Tongue (tissue), 2 donors: ENCODE results near the gene DIP2C. TPM values are rescaled to one million over a fixed set of nuclear protein-coding genes. Genes with fewer than 3 reads are reported as not detected.
"Not testable (repeated sequence)": the region's sequence is repeated elsewhere in the genome, so short reads cannot be mapped to it uniquely, and the experiment has no call there.

ENCODE experiments used
- DNase-seq: peaks from one replicate; pipeline ENCODE4 v3.0.0-alpha.2; 2015
- total RNA-seq: library from RNA; depleted of rRNA; stranded (reverse); fragments of >200 nt; gene quantifications from one replicate; pipeline ENCODE4 v1.2.3, GENCODE V29; 2014

Gene DIP2C
- total RNA-seq, 1 donor from 2014 or later: 39.0 TPM

DNA sequence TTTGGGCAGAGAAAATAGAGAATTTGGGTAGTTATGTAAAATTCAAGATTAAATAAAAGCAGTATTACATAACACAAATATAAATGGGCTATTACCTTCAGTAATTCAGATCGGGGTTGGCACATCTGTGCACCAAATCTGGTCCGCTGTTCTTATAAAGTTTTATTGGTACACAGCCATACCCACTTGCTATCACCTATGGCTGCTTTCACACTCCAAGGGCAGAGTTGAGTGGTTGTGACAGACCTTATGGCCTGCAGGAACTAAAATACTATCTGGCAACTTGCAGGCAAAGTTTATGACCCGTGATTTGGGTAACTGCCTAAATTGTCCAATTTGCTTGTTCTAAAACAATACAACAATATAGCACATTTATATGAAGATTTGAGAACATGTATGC lies 249.3 kb downstream of the DIP2C start:
- DNase-seq: no peak

DNA sequence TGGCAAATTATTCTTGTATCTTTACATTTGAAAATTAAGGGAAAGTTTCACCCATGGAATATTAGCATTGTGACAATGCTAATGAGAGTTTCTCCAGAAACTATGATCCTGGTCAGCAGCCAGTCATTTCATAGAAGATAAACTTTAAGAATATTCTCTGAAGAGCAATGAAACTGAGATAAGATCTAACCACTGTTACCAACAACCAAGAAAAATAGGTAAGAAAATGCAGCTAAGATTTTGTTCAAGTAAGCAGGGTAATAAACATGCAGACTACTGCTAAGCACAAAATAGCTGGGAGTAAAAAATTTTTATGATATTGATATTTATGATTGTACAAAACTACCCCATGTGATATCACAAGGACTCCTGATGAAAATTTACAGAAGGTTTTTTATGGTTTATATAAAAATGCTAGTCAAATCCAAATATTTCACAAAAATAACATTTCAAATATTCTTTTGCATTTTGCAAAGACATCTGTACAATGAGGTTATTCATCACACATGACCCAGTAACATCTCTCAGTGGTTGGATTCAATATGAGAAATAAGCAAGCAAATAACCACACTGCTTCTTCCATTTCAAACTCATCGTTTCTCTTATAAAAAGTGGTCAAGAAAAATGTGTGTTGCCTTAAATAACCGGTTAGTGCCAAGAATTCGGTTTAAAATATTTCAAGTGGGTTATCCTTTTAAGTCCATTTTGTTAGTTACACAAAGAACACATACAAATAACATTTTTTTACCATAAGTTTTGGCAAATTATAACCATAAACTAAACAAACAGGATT lies 251.6 kb downstream of the DIP2C start:
- DNase-seq: no peak

DNA sequence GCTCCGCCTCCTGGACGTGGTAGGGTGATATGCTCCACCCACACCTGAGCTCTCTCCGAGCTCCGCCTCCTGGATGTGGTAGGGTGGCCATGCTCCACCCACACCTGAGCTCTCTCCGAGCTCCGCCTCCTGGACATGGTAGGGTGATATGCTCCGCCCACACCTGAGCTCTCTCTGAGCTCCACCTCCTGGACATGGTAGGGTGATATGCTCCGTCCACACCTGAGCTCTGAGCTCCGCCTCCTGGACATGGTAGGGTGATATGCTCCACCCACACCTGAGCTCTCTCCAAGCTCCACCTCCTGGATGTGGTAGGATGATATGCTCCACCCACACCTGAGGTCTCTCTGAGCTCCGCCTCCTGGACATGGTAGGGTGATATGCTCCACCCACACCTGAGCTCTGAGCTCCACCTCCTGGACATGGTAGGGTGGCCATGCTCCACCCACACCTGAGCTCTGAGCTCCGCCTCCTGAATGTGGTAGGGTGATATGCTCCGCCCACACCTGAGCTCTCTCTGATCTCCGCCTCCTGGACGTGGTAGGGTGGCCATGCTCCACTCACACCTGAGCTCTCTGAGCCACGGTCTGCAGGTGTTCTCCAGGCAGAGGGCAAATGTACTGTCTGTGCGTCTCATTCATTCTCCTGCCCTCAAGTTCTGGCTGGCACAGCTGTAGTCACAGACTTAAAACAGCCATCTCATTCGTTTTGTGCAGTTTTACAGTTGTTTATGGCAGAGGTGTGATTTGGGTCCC lies 252.4 kb downstream of the DIP2C start:
- no peak for DNase-seq

DNA sequence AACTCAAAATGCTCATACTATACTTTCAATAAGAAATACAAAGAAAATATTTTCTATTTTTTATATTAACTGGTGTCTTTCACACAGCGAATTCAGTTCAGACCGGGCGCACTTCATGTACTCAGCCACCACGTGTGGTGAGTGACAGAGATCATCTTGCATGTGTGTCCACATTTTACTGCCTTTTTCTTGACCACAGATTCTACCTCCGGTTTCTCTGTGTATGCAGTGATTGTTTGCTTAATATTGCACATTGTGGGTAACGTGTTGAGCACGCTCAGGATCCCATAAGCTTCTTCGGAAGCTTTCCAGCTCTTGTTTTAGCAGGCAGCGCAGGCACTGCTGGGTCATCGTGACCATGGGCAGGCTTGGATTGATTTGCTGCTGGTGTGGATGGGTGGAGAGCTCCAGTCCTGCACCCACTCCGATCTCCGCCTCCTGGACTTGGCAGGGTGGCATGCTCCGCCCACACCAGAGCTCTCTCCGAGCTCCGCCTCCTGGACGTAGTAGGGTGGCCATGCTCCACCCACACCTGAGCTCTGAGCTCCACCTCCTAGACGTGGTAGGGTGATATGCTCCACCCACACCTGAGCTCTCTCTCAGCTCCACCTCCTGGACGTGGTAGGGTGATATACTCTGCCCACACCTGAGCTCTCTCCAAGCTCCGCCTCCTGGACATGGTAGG lies 253.3 kb downstream of the DIP2C start:
- DNase-seq: no peak

DNA sequence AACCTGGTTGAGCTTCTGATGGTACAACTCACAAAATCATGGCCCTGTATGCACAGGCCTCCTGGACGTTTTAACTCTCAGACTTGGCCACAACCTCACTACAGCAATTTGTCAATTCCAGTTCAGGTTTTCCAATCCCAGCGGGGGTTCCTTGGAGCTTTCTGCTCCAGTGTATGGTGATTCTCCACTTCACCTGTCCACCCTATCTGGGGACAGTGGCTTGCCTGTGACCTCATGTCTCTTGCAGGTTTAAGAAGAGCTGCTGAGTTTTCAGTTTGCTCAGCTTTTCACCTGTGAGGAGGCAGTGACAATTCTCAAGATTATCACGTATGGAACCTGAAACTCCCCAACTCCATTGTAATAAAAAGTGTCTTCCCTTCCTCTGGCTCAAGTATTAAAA lies 254.1 kb downstream of the DIP2C start:
- DNase-seq: no peak

DNA sequence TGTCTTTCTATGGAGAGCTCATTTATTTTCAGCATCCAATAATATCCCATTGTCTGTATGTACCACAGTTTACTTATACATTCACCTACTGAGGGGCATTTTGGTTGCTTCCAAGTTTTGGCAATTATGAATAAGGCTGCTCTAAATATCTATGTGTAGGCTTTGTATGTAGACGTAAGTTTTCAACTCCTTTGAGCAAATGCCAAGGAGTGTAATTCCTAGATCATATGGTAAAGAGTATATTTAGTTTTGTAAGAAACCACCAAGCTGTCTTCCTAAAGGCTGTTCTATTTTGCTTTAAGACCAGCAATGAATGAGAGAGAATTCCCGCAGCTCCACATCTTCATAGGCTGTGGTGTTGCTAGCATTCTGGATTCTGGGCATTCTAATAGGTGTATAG lies 259.8 kb downstream of the DIP2C start:
- DNase-seq: no peak

DNA sequence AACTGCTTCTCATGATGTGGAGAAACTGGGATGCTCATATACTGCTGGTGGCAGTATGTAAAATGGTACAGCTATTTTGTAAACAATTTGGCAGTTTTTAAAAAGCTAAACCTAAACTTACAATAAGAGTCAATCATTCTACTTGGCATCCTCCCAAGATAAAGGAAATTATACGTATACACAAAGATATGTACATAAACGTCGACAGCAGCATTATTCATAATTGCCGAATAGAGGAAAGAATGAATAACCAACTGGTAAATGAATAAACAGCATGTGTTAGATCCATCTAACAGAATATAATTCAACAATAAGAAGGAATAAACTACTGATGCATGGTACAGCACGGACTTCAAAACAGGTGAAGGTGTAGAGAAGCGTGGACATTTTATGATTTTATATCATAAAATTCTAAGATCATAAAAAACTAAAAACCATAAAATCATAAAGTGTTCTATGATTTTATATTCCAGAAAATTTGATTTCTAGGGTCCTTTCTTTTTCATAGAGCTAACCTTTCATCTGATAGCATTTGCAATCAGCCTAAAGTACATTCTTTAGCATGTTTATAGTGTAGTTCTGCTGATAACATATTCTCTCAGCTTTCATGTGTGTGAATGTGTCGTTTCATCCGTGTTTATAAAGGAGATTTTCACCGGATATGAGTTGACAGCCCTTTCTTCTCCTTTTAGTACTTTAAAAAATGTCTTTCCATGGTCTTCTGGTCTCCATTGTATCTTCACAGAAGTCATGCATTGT lies 261.5 kb downstream of the DIP2C start:
- DNase-seq: no peak

DNA sequence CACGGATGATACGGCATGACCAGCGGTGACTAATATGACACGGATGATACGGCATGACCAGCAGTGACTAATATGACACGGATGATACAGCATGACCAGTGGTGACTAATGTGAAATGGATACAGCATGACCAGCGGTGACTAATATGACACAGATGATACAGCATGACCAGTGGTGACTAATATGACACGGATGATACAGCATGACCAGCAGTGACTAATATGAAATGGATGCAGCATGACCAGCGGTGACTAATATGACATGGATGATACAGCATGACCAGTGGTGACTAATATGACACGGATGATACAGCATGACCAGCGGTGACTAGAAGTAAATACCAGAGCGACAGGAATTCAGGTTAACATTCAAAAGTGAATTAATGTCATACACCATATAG lies 264.1 kb downstream of the DIP2C start:
- DNase-seq: not testable (repeated sequence)

DNA sequence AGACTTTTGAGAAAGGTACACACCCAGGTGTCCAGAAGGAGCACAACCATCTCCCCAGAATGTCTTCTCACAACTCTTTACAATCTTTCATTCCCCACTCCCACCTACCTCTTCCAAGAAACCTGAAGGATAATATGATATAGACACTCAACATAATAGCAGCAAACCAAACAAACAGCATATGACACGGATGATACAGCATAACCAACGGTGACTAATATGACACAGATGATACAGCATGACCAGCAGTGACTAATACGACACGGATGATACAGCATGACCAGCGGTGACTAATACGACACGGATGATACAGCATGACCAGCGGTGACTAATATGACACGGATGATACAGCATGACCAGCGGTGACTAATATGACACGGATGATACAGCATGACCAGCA lies 264.7 kb downstream of the DIP2C start:
- DNase-seq: not testable (repeated sequence)

DNA sequence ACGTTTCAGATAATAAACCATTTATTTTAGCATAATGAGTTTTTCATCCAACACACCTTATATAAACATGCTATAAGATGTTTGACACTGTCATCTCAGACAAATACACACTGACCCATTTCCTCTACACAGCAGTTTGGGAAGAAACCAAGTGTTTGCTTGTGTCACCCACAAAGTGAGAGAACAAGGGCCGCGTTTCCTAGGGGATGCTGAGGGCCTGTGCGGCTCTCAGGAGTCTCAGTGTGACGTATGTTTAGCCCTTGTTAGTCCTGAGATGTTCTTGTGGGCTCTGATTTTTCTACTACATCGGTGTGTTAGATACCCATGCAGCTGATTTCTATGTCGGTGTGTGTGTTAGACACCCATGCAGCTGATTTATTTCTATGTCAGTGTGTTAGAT lies 266.3 kb downstream of the DIP2C start:
- DNase-seq: no peak

DNA sequence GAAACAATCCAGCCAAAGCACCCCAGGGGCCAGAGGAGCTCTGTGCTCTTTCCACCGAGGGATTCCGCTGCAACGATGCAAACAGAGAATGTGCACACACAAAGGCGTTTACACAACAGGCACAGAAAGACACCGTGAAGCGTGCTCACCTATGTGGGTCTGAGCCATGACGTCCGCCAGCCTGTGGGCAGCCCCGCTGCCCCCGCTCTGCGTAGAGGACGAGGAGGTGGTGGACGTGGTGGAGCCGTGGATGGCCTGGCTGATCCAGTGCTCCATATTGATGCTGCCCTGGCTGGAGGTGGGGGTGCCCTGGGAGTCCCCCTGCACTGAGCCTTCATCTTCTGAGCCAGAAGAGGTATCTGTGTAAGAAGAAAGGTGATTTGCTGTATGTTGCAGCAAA lies 266.8 kb downstream of the DIP2C start:
- no peak for DNase-seq

DNA sequence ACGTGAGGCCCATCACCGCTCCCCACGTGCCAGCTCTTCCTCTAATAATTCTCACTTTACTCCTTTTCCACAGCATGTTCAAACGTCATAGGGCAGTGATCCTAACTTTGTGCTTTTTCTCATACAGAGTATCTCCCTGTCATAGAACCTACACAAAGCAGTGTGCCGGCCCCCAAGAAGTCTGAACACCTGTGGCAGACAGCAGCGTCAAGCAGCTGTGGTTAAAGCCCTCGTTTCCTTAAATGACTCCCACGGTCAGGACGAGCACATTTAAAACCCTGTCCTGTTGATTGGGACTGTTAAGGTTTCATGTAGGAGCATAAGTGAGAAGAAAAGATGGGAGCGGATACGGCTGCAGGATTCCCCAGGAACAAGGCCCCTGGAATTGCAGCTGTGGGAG lies 267.2 kb downstream of the DIP2C start:
- DNase-seq: peak; percentile 47

DNA sequence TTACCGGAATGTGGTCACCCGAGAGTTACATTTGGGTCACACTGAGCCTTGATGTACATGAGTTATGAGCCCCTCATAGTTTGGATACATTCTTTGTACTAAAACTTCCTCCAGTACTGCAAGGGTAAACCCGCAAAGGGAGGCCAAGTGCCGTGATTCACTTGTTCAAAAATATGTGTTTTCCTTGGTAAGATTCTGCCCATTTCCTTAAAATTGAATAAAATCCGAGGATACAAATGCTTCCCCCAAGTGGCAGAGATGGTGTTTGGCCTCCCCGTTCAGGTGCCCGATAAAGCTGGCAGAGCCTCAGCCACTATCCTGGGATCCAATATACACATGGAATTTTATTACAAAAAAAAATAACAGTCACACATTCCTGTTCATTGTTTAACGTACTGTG lies 268.3 kb downstream of the DIP2C start:
- no peak for DNase-seq

DNA sequence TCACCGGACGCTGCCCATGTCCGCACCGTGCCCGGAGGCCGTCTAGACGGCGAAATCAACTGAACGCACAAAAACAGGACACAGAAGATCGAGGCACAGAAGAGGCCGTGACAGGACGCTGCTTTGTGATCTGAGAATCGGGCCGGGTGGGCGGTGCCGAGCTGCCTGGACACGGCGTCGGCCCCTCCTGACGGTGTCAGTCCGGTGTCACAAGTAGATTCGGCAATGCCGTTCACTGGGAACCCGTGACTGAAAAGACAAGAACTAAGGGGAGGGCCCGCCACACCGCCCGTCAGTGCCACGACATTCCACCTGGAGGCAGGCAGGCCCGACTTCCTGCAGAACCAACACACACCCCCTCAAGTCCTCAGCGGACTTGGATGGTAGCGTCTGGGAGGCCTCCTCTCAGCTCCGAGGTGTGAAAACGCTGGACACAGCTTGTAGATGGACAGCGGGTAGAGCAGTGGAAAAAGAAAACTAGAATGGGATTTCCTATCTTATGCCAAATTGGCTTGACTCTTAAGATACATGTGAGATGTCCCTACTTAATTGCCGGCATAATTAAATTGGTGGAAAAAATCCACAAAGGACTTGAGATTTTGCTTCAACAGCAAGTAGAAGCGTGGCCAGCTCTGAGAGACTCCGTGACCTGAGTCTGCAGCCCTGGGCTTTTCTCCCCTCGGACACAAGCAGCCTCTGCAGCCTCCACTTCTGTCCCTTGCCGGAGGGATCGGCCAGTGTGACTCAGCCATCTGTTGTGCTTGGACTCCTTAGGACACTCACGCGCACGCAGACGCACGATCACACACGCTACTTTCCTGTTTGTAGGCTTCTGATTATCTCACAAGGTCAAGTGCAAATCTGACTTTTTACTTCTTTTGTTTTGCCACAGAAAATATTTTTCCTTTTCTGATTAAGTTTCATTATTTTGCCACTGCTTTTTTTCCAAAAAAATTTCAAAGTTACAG lies 269.0 kb downstream of the DIP2C start:
- no peak for DNase-seq

DNA sequence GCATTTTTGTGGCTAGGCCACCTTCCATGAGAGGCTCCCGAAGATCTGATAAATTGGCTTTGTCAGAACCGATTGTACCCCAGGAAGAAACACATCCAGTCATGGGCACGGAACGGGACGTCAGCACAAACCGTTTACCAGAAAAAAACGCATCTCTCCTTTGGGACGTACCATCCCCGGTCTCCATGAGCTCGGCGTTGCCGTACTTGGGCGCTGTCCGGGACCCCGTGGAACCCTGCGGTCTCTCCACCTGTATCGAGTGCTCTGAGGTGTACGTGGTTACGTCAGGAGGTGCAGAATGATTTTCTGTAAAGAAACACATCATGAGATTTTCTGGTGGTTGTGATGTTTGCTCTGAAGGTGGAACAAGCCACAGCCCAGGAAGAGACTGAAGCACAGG lies 270.6 kb downstream of the DIP2C start:
- no peak for DNase-seq

DNA sequence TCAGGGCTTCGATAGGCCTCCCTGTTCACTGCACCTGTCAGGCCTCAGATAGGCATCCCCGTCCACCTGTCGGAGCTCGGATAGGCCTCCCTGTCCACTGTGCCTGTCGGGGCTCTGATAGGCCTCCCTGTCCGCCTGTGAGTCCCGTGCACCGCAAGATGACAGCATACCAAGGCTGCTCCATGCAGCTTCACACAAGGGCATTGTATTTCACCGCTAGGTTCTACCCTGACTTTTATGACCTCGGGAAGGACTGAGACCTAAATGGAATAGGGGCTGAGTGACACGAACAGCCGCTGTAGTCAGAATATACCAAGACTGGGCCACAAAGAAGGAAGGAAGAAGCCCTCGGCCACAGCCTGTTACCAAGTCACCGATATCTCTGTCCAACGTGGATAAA lies 271.2 kb downstream of the DIP2C start:
- peak; percentile 65 for DNase-seq

DNA sequence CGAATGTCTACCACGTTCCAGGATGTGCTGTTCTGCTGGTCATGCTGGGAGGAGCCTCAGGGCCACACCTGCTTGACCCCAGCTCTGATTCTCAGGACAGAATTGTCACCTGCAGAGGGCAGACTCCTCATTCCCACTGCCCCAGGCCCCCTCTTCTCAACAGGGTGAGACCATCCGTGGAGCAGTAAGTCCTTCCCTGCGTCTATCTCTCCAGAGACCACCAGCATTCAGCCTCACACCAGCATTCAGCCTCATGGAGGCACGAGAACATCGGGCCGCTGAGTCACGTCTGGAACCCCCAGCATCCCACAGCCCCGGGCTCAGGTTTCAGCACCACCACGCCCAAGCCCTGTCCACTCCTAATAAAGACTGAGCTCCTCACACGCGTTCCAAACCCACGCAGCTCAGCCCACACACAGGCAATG lies 273.4 kb downstream of the DIP2C start:
- DNase-seq: no peak

DNA sequence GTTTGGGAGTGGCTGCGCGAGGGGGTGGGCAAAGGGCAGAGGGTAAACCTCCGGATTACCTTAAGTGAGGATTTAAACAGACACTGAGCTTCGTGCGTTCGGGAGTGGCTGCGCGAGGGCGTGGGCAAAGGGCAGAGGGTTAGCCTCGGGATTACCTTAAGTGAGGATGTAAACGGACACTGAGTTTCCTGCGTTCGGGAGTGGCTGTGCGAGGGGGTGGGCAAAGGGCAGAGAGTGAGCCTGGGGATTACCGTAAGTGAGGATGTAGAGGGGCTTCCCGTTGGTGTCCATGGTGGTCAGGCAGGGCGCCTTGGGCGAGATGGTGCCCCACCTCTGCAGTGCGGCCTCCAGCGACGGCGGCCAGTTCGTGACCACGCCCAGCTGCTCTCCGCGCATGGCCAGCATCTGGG lies 275.8 kb downstream of the DIP2C start:
- DNase-seq: no peak

DNA sequence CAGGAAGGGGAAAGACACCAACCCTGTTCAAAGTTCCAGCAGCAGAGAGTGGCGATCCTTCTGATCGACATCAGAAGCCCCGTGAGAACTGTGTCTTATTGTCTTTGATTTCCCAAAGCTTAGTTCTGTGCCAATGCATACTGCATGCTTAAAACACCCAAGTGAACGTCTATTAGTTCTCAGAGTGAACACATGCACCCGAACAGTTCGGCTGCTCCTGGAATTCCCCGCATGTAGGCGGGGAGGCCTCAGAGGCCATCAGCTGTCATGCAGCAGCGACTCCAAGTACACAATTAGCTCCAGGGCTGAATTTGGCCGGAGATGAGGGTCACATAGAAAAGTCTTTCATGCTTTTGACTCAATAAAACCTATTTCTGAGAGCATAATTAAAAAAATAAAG lies 277.4 kb downstream of the DIP2C start:
- peak; percentile 79 for DNase-seq

DNA sequence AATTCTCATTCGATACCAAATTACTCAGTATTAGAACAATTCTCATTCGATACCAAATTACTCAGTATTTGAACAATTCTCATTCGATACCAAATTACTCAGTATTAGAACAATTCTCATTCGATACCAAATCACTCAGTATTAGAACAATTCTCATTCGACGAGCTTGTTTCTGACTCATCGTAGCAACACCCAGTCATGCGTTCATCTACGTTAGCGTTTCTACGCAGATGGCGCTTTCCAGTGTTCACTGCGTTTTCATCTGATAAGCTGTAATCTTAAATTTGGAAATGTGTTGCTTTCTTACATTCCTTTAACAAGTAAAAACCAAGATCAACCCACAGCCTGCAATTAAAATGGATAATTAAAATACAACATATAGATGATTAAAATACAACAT lies 277.9 kb downstream of the DIP2C start:
- no peak for DNase-seq

DNA sequence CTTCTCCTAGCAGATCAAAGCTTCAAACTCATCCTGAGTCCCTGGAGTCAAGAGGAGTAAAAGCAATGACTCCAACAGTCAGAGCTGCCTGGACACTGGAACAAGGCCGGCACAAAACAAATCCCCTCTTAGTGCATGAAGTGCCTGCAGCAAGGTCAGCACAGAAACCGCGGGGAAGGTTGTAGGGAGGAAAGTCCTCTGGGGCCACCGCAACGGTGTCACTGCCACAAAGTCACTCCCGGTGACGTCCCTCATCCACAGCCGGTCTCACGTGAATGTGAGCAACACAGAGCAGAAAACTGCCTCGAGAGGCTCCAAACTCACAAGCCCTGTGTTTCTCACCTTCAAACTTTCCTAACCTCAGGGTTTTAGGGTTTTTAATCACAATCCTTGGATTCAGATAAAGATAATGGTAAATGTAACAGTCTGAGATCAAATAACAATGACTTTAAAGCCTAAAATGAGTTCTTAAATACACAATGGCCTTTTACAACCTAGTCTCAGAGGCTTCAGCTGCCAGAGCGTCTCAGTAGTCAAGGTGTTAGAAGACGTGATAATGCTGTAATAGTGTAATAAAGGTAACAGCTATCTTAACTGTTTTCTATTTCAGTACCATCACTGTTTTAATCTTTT lies 279.9 kb downstream of the DIP2C start:
- DNase-seq: no peak
